CD14-positive monocyte (primary cell): ENCODE data around the gene ZNF385B. TPM values are rescaled to one million over a fixed set of nuclear protein-coding genes. Genes with fewer than 3 reads are reported as not detected.

ENCODE experiments used
- DNase-seq, 3 donors: peaks; one replicate each; pipeline ENCODE4 v3.0.0-alpha.2; 2011 to 2022
- H2AFZ ChIP-seq: 2 replicates; pipeline ENCODE4 v1.6.0; 2012; ENCODE audit warnings: mild to moderate bottlenecking, low read depth, low read length, inconsistent platforms; ENCODE audit not compliant: insufficient read depth, poor library complexity, severe bottlenecking
- H3K27ac ChIP-seq, 2 donors: 1 replicate in 1 of 2; 2 replicates in 1 of 2; pipeline ENCODE4 v1.5.1; 2012 to 2013; ENCODE audit warnings: low read length in 2 of 2, control low read depth in 1 of 2, inconsistent platforms in 1 of 2, low read depth in 1 of 2, mild to moderate bottlenecking in 1 of 2
- H3K27me3 ChIP-seq, 2 donors: one replicate each; pipeline versions ENCODE4 v1.6.0 to v1.6.1; 2011 to 2013; ENCODE audit warnings: low read length in 2 of 2; ENCODE audit not compliant: control insufficient read depth in 2 of 2, insufficient read depth in 2 of 2
- H3K36me3 ChIP-seq, 2 donors: replicated peaks in 1 of 2; 1 replicate in 1 of 2; 2 replicates in 1 of 2; pipeline versions ENCODE4 v1.5.1 to v1.6.1; 2012 to 2013; ENCODE audit warnings: low read length in 2 of 2, control low read depth in 1 of 2, inconsistent platforms in 1 of 2, mild to moderate bottlenecking in 1 of 2; ENCODE audit not compliant: insufficient read depth in 2 of 2, control insufficient read depth in 1 of 2
- H3K4me1 ChIP-seq, 2 donors: 1 replicate in 1 of 2; 2 replicates in 1 of 2; pipeline versions ENCODE4 v1.5.1 to v1.6.1; 2012 to 2013; ENCODE audit warnings: low read length in 2 of 2, control low read depth in 1 of 2, inconsistent platforms in 1 of 2, mild to moderate bottlenecking in 1 of 2, moderate library complexity in 1 of 2; ENCODE audit not compliant: insufficient read depth in 2 of 2, control insufficient read depth in 1 of 2
- H3K4me2 ChIP-seq: replicated peaks from 2 replicates; pipeline ENCODE3; 2012; ENCODE audit warnings: low read length, moderate library complexity, mild to moderate bottlenecking; ENCODE audit not compliant: poor library complexity, severe bottlenecking; ENCODE audit errors: extremely low read depth
- H3K4me3 ChIP-seq, 3 experiments: fragments of 200-600 bp in 1 of 3; sonication (generic) in 1 of 3; replicated peaks in 1 of 3; 1 replicate in 2 of 3; 2 replicates in 1 of 3; pipeline ENCODE4 v1.5.1; 2011 to 2013; ENCODE audit warnings: low read length in 3 of 3, mild to moderate bottlenecking in 3 of 3, control low read depth in 2 of 3, low read depth in 2 of 3, inconsistent platforms in 1 of 3, moderate library complexity in 1 of 3
- H3K79me2 ChIP-seq: 2 replicates; pipeline ENCODE4 v1.6.0; 2012; ENCODE audit warnings: mild to moderate bottlenecking, control low read depth, inconsistent platforms, low read length, moderate library complexity; ENCODE audit not compliant: insufficient read depth
- H3K9ac ChIP-seq: 2 replicates; pipeline ENCODE4 v1.6.0; 2017; ENCODE audit warnings: low read length, mild to moderate bottlenecking; ENCODE audit not compliant: insufficient read depth, poor library complexity, severe bottlenecking
- H3K9me3 ChIP-seq, 2 donors: replicated peaks in 1 of 2; 1 replicate in 1 of 2; 2 replicates in 1 of 2; pipeline versions ENCODE4 v1.5.1 to v1.6.1; 2012 to 2013; ENCODE audit warnings: low read length in 2 of 2, control low read depth in 1 of 2; ENCODE audit not compliant: control insufficient read depth in 1 of 2, insufficient read depth in 1 of 2
- H4K20me1 ChIP-seq: 2 replicates; pipeline ENCODE4 v1.6.0; 2012; ENCODE audit warnings: mild to moderate bottlenecking, low read length, control low read depth, moderate library complexity; ENCODE audit not compliant: insufficient read depth
- H3K27ac Mint-ChIP-seq, 7 donors: one replicate each; pipeline ENCODE4 v1.8.0; 2020; ENCODE audit warnings: mild to moderate bottlenecking in 7 of 7, mixed read lengths in 7 of 7, moderate library complexity in 6 of 7, inconsistent platforms in 2 of 7
- H3K27me3 Mint-ChIP-seq, 3 donors: one replicate each; pipeline ENCODE4 v1.8.0; 2021 to 2022; ENCODE audit warnings: low read depth in 3 of 3, mild to moderate bottlenecking in 3 of 3, mixed read lengths in 3 of 3, moderate library complexity in 3 of 3, inconsistent platforms in 1 of 3
- H3K36me3 Mint-ChIP-seq, 2 donors: one replicate each; pipeline ENCODE4 v1.8.0; 2020; ENCODE audit warnings: mixed read lengths in 2 of 2, inconsistent platforms in 1 of 2, mild to moderate bottlenecking in 1 of 2
- H3K4me1 Mint-ChIP-seq: one replicate; pipeline ENCODE4 v1.8.0; 2020; ENCODE audit warnings: mild to moderate bottlenecking, mixed read lengths
- H3K4me3 Mint-ChIP-seq, 2 donors: one replicate each; pipeline ENCODE4 v1.8.0; 2020; ENCODE audit warnings: mild to moderate bottlenecking in 2 of 2, mixed read lengths in 2 of 2, moderate library complexity in 1 of 2
- H3K9me3 Mint-ChIP-seq, 7 donors: one replicate each; pipeline ENCODE4 v1.8.0; 2020 to 2022; ENCODE audit warnings: mixed read lengths in 7 of 7, mild to moderate bottlenecking in 6 of 7, moderate library complexity in 6 of 7, inconsistent platforms in 2 of 7
- WGBS: methylation state at CpG from one replicate; pipeline ENCODE4 v1.1.5; 2013; ENCODE audit warnings: missing lambda C conversion rate; ENCODE audit not compliant: insufficient coverage; 5-methylcytosine and 5-hydroxymethylcytosine counted together
- intact Hi-C, 2 donors: fragments of 100-400 bp; cut with micrococcal nuclease; formaldehyde crosslinking; loops; one replicate each; pipeline versions ENCODE4 v1.15.0 to v1.15.1; 2023
- polyA plus RNA-seq, 3 donors: library from polyadenylated mRNA; depleted of rRNA in 1 of 3; unstranded in 2 of 3; stranded (reverse) in 1 of 3; fragments of 300-500 nt in 2 of 3; fragments of >200 nt in 1 of 3; fragmentation: Illumina TruSeq in 2 of 3; gene quantifications; 1 replicate in 2 of 3; 2 replicates in 1 of 3; pipeline ENCODE4 v1.2.3, GENCODE V29; 2012 to 2021
- TF ChIP-seq, protein P1 (sequence below): fragments of 200-600 bp; IDR thresholded peaks from one replicate; pipeline ENCODE4 v1.8.0; 2022; ENCODE audit warnings: antibody characterized with exemption, mild to moderate bottlenecking

Gene ZNF385B
- polyA plus RNA-seq, 3 donors, result not detected

DNA sequence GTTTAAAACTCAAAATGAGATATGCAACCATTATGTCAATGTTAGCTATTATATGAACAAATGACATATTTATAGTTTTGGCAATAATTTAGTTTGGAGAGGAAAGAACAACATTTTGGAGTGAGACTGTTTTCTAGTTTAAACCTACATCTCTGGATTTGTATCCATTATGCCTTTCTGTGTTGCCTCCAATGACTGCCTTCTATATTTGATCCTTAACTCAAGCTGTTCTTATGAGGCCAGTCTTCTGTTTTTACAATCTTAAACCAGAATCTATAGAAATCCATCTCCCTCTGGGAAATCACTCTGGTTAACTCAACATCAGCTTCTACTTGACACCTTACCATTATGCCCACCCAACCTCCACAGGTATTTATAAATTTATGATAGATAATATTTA, 67.5 kb downstream of the ZNF385B start:
- H3K27me3 Mint-ChIP-seq, result peaks cover 0 to 3% (median 0%) of the 10 kb centered on the region in 3 donors
- Histone ChIP-seq H2AFZ (no peak overlapping the region), H3K27me3 (no peaks in the 10 kb centered on the region), H3K9ac (no peak overlapping the region), H3K4me2 (no peak overlapping the region), H3K9me3 (no peaks in the 10 kb centered on the region), H4K20me1 (no peaks in the 10 kb centered on the region), H3K4me3 (no peak overlapping the region), H3K4me1 (no peaks in the 10 kb centered on the region), H3K36me3 (no peaks in the 10 kb centered on the region), H3K27ac (no peak overlapping the region), H3K79me2 (no peaks in the 10 kb centered on the region)
- H3K36me3 Mint-ChIP-seq, result no peaks in the 10 kb centered on the region
- DNase-seq, result no peak
- H3K27ac Mint-ChIP-seq, result no peak overlapping the region
- intact Hi-C loops, result no loop called here
- TF ChIP-seq, protein P1, sequence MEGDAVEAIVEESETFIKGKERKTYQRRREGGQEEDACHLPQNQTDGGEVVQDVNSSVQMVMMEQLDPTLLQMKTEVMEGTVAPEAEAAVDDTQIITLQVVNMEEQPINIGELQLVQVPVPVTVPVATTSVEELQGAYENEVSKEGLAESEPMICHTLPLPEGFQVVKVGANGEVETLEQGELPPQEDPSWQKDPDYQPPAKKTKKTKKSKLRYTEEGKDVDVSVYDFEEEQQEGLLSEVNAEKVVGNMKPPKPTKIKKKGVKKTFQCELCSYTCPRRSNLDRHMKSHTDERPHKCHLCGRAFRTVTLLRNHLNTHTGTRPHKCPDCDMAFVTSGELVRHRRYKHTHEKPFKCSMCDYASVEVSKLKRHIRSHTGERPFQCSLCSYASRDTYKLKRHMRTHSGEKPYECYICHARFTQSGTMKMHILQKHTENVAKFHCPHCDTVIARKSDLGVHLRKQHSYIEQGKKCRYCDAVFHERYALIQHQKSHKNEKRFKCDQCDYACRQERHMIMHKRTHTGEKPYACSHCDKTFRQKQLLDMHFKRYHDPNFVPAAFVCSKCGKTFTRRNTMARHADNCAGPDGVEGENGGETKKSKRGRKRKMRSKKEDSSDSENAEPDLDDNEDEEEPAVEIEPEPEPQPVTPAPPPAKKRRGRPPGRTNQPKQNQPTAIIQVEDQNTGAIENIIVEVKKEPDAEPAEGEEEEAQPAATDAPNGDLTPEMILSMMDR, result no peak
- H3K4me3 Mint-ChIP-seq, result no peak overlapping the region
- peaks cover 0 to 3% (median 0%) of the 10 kb centered on the region in 7 donors for H3K9me3 Mint-ChIP-seq
- no peaks in the 10 kb centered on the region for H3K4me1 Mint-ChIP-seq

- no peak for DNase-seq
- H2AFZ ChIP-seq, result no peak overlapping the region
- no peak overlapping the region for H3K4me3 ChIP-seq
- intact Hi-C loops, result no loop called here
- no peaks in the 10 kb centered on the region for H3K4me1 Mint-ChIP-seq
- H3K9me3 Mint-ChIP-seq, result peaks cover 0 to 3% (median 0%) of the 10 kb centered on the region in 7 donors
- H3K4me1 ChIP-seq, result no peaks in the 10 kb centered on the region
- H3K27ac Mint-ChIP-seq, result peak overlapping the region in 2 of 7 donors; percentile 50 to 52
- H3K36me3 Mint-ChIP-seq, result no peaks in the 10 kb centered on the region
- H3K4me2 ChIP-seq, result no peak overlapping the region
- no CpG with 5 or more reads among the region's 2 CpGs for WGBS
- H4K20me1 ChIP-seq, result no peaks in the 10 kb centered on the region
- no peak overlapping the region for H3K4me3 Mint-ChIP-seq
- TF ChIP-seq, protein P1, result no peak
- H3K79me2 ChIP-seq, result no peaks in the 10 kb centered on the region
- H3K27ac ChIP-seq, result no peak overlapping the region
- no peaks in the 10 kb centered on the region for H3K36me3 ChIP-seq
- H3K9ac ChIP-seq, result no peak overlapping the region
- peaks cover 0 to 3% (median 0%) of the 10 kb centered on the region in 3 donors for H3K27me3 Mint-ChIP-seq
- H3K9me3 ChIP-seq, result no peaks in the 10 kb centered on the region
- H3K27me3 ChIP-seq, result no peaks in the 10 kb centered on the region
These were observed 68.2 kb downstream of the ZNF385B start for GRCh38 chr2:179793238-179793637.
